Thoracic aorta (tissue), 2 donors: ENCODE data around the gene CRB1. TPM values are rescaled to one million over a fixed set of nuclear protein-coding genes. Genes with fewer than 3 reads are reported as not detected.

Experiments used
- ATAC-seq: fragments of 150-250 bp; one replicate; pipeline ENCODE4 v1.8.0; 2017; ENCODE audit warnings: low read depth; ENCODE audit not compliant: insufficient number of reproducible peaks, low FRiP score
- DNase-seq: peaks from one replicate; pipeline ENCODE4 v3.0.0-alpha.2; 2020; ENCODE audit warnings: low spot score
- H3K27ac ChIP-seq, 2 donors: fragments of 200-600 bp; sonication (generic); 1 replicate in 1 of 2; 2 replicates in 1 of 2; pipeline ENCODE4 v1.5.1; 2016; ENCODE audit warnings: mild to moderate bottlenecking in 2 of 2, moderate library complexity in 2 of 2
- H3K27me3 ChIP-seq: fragments of 200-600 bp; sonication (generic); replicated peaks from 2 replicates; pipeline ENCODE4 v1.6.0; 2016; ENCODE audit warnings: mild to moderate bottlenecking; ENCODE audit not compliant: insufficient read depth
- H3K36me3 ChIP-seq: fragments of 200-600 bp; sonication (generic); one replicate; pipeline ENCODE4 v1.5.1; 2016
- H3K4me1 ChIP-seq, 2 donors: fragments of 200-600 bp; sonication (generic); 1 replicate in 1 of 2; 2 replicates in 1 of 2; pipeline versions ENCODE4 v1.5.1 to v1.6.0; 2016; ENCODE audit warnings: low read depth in 2 of 2, mild to moderate bottlenecking in 1 of 2; ENCODE audit not compliant: control insufficient read depth in 1 of 2
- H3K4me3 ChIP-seq: fragments of 200-600 bp; sonication (generic); 2 replicates; pipeline ENCODE4 v1.5.1; 2016; ENCODE audit warnings: mild to moderate bottlenecking
- H3K9me3 ChIP-seq: fragments of 200-600 bp; sonication (generic); 2 replicates; pipeline ENCODE4 v1.5.1; 2016
- CTCF ChIP-seq: fragments of 200-600 bp; sonication (generic); IDR thresholded peaks from one replicate; pipeline ENCODE4 v1.5.1; 2019; ENCODE audit warnings: antibody characterized with exemption
- total RNA-seq, 2 donors: library from RNA; depleted of rRNA; stranded (reverse); fragments of >200 nt; gene quantifications; one replicate each; pipeline versions ENCODE4 v1.1.0 to v1.2.3, GENCODE V29; 2016

The CRB1 gene
- total RNA-seq, 2 donors from 2014 or later, result not detected

- H3K4me1 ChIP-seq, result no peaks in the 10 kb centered on the region
- no peaks in the 10 kb centered on the region for H3K9me3 ChIP-seq
- no peak overlapping the region for H3K27ac ChIP-seq
- no peaks in the 10 kb centered on the region for H3K27me3 ChIP-seq
- peak; percentile 72 for TF ChIP-seq CTCF
- DNase-seq (no peak), ATAC-seq (no peak)
- H3K36me3 ChIP-seq, result no peaks in the 10 kb centered on the region
- no peak overlapping the region for H3K4me3 ChIP-seq
These were observed 258.8 kb downstream of the CRB1 start for GRCh38 chr1:197526736-197527371.

Other genes with a start within 250 kb of the CRB1 start
- gene F13B, start 201.0 kb upstream of the CRB1 start, total RNA-seq, result not detected
- gene ASPM, start 121.6 kb upstream of the CRB1 start, total RNA-seq, result 1 to 10 TPM in 1 of 2 donors, under 1 TPM in 1; 0.81 to 2.1 TPM
- 10 to 100 TPM in 1 of 2 donors, 1 to 10 TPM in 1; 7.6 to 12.3 TPM for gene ZBTB41, start 67.0 kb upstream of the CRB1 start, total RNA-seq